GM19099 (cell line): ENCODE results near the gene FAM78A.

Experiments
- POLR2A ChIP-seq: IDR thresholded peaks from 3 replicates; pipeline ENCODE4 v1.6.1; 2011; ENCODE audit warnings: low read depth; ENCODE audit not compliant: insufficient read length; ENCODE audit errors: extremely low read depth

The FAM78A gene

DNA sequence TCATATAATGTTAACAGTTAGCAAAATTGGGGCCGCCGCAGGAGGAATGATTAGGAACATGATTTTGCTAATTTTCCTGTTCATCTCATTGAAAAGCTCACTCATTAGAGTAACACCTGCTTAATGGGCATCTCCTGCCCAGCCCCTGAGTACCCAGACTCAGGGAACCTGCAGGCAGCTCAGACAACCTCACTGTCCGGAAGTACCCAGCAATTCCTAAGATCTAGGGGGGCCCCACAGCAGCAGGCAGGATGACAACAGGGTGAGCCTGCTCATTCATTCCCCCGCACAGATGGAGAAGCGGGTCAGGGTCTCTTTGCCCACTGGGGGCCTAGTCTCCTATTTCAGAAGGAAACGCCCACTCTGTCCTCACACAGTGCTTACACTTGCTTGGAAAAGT, 12.6 kb downstream of the FAM78A start:
- TF ChIP-seq POLR2A, result no peak

DNA sequence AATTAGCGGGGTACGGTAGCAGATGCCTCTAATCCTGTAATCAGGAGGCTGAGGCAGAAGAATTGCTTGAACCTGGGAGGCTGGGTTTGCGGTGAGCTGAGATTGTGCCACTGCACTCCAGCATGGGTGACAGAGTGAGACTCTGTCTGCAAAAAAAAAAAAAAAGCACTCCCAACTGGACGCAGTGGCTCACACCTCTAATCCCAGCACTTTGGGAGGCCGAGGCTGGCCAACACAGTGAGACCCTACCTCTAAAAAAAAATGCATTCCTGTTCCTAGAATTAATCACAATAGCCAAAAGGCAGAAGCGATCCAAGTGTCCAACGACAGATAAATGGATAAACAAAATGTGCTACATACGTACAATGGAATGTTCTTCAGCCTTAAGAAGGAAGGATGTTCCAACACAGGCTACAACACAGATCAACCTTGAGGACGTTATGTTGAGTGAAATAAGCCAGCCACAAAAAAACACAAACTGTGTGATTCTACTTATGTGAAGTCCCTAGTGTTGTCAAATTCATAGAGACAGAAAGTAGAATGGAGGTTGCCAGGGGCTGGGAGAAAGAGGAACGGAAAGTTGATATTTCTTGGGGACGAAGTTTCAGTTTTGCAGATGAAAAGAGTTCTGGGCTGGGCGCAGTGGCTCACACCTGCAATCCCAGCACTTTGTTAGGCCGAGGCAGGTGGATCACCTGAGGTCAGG, 13.8 kb downstream of the FAM78A start:
- TF ChIP-seq POLR2A, result no peak

DNA sequence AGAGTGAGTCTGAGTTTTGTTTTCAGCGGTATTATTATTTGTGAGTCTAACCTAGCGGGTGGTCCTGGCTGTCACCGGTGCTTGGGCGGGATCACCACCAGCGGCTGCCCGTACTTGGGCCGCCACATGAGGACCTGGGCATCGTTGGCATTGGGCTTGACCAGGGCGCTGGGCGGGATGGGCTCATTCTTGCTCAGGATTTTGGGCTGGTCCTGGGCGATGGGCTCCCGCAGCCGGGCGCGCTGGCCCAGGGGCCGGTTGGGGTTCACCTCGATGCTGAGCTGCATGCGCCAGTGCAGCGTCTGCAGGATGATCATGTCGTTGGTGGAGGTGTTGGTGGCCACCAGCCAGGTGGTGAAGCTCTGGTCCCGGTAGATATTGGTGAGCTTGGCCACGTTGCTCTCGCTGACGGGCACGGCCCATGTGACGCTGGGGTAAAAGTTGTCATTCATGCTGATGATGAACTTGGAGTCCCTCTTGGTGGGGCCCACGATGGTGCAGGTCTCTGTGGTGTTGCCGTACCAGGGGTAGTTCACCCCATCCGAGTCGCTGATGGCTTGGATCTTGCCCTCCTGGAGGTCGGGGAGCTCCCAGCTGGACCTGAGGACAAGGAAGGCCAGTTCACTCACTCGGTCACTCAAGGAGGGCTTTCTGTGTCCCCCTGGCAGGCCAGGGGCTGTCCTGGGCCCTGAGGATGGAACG, 15.4 kb downstream of the FAM78A start:
- TF ChIP-seq POLR2A, result no peak

DNA sequence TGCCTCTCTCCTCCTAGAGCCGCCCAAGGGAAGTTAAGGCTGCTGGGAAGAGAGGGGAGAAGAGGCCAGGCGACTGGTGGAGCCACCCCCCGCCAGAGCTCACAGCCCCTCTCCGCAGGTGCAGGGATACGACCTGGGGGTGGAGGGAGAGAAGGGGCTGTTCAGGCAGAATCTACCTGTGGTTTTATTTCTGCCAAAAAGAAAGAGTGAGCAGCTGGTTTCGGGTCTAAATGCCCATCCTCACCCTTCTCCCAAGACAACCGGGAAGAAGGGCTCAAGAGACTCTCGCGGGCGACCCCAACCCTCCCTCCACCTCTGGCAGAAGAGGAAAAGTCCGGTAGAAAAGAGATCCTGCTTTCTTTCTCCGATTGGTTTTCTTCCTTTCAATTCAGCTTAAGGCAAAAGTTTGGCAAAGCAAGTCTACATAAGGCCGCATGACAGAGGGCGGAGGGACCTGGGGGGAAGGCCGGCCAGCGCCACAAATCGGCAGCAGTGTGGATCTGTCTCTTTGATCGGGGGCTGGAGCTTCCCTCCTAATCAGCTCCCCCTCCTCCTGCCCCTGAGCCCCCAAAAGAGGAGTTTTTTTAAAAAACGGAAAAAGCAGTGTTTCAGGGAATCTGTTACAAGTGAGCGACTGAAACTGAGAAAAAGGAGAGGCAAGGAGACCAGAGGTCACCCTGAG, 16.3 kb downstream of the FAM78A start:
- no peak for TF ChIP-seq POLR2A

DNA sequence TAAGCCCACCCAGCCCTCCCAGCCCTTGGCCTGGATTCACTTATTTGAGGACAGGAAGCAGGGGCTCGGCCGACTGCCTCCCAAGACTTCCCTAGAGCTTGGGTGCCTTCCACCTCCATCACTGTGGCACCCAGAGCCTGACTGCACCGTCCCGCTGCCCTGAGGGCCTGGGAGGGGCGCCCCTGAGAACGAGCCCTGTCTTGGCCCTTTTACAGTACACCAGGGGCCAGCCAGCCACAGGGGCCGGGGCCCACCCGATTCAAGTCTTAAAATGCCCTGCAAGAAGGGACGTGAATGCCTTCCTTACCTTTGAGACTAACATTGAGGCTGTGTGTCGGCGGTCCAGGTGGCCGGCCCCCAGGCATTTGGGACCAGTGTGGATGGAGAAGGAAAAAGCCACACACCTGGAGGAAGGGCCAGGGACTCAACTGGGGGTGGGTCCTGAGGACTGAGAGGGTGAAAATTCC, 16.8 kb downstream of the FAM78A start:
- no peak for TF ChIP-seq POLR2A

DNA sequence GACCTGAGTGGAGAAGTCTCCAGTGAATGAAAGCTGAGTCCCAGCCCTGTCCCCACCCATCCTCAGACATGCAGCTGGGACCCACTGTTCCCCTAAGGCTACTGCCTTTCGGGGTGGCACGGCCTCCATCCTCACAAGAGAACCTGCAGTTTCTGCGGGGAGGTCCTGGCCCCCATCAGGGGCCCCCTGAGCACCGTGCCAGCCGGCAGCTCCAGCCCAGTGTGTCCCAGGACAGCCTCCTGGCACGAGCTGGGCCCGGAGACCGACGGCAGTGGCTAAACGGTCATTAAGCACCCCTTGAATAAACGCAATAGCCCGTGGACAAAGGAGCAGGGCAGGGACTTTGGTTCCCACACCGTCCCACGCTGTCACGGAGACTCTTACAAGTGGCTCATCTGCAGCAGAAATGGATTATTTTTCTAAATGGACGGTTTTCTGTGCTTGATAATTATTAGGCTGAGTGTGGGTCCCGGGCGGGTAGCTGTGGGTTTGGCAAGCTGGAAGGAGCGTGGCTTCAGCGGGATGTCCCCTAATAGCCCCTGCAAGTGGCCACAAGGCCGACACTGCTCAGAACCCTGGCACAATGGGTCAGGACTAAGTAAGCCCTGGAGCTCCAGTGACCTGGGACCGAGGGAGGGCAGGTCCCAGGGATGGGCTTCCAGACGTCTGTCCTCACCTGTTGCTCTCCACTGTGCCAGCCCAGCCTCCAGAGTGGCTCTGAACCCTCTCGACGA, 17.4 kb downstream of the FAM78A start:
- no peak for TF ChIP-seq POLR2A

DNA sequence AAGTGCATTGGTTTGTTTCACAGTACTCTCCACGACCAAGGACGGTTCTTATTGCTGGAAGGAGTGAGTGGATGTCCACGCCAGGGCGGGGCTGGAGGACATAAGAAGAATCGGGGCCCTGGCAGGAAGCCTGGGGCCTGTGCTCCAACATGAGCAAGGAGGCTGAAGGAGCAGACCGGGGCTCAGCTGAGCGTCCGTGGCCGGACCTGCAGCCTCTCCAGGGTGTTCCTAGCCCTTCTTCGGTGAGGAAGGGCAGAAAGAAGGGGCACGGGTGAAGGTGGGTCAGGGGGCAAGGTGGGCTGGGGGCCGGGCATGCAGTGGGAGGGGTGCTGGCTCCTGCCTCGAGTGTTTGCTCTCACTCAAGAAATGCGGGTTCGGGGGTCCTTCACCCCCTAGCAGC, 18.1 kb downstream of the FAM78A start:
- no peak for TF ChIP-seq POLR2A

DNA sequence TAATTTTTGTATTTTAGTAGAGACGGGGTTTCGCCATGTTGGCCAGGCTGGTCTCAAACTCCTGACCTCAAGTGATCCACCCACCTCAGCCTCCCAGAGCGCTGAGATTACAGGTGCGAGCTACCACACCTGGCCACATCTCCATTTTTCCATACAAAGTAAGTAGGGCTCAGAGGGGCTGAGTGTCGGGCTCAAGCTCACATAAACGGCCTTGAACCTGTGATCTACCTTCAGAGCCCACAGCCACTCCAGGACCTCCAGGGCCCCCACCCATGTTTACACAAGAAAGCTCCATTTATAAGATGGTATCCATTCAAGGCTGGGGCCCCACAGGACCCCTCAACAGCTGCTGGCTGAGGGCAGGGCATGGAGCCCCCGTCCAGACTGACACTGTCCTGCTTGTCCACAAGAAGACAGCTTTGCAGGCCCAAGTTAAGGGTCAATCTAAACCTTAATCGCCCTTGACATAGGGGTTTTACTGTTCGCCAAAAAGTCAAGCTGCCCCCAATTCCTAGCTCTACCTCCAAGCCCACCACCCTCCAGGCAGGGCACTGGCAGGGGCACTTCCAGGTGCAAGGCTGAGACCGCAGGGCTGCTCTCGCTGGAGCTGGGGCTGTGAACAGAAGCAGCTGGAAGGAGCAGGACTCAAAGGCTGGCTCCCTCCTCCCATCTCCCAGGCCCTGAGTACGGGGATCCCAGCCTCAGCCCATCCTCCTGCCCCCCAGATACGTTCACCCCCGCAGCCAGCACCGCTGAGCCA, 18.9 kb downstream of the FAM78A start:
- TF ChIP-seq POLR2A, result no peak

DNA sequence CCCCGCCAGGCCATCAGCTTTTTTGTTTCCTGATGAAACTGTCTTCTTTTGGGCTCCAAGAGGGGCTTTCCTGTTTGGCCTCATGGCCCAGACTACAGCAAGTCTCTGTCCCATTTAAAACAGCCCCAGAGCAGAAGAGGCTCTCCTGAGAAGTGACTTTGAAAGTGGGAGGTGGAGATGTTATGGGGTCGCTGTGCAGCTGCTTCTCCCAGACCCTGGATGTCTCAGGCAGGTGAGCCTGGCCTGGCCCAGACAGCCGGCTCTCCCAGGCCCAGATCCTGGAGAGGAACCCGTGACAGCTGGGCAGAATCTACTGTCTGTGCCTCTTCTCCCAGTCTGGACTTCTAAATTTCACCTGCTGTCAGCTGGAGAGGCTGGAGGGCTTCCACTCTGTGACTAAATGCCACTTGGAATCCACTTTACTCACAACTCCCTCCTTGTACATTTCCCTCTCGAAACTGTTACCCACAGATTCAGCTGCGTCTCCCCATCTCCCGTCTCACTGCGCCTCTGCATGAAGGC, 20.6 kb downstream of the FAM78A start:
- no peak for TF ChIP-seq POLR2A

DNA sequence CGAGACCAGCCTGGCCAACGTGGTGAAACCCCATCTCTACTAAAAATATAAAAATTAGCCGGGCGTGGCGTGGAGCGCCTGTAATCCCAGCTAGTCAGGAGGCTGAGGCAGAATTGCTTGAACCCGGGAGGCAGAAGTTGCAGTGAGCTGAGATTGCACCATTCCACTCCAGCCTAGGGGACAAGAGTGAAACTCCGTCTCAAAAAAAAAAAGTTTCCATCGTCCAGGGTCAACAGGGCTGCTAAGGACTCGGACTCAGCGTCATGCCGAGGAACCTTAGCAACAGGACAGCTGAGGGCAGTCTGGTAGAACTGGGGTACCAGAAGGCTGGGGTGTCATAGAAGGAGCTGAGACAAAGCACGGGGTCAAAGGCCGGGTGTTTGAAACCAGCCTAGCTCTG, 21.7 kb downstream of the FAM78A start:
- no peak for TF ChIP-seq POLR2A

DNA sequence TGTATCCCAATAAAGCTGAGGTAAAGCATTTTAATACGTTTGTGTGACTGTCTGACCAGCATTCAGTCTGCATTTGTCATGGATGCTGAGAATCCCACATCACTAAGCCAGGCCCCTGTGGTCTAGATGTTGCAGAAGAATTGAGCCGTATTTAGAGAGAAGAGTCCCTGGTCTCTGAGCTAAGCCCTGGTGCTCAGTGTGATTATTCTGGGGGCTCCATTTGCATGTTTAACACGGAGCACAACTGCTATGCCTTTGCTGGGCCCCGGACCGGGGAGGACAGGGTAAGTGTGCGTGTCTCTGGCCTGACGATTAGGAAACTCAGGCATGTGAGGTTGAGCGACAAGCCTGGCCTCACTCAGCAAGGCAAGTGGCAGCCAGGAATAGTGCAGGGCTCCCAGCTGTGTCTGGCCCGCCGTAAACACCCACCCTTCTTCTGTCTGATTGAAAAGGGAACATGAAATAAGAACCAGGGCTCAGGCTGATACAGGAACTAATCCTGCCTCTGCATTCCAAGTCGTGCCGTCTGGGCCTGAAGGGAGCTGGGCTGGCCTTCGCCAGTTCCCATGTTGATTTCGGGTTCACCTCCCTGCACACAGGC, 22.3 kb downstream of the FAM78A start:
- TF ChIP-seq POLR2A, result no peak

DNA sequence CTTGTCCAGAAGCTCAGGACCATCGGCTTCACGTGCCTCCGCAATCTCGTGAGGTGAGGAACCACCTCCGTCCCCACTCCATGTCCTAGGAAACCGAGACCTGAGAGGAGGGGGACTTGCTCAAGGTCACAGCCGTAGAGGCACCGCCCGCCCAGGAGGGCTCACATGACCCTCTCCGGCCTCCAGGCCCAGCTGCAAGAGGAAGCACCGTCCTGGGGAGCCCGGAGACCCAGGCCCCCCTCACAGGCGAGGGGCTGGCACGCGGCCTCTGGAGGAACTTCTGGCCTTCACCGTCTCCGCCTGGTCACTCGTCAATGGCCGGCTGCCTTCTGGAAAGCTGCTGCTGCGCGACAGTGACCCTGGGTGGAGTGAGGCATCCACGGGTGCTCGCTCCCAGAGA, 24.2 kb downstream of the FAM78A start:
- no peak for TF ChIP-seq POLR2A

DNA sequence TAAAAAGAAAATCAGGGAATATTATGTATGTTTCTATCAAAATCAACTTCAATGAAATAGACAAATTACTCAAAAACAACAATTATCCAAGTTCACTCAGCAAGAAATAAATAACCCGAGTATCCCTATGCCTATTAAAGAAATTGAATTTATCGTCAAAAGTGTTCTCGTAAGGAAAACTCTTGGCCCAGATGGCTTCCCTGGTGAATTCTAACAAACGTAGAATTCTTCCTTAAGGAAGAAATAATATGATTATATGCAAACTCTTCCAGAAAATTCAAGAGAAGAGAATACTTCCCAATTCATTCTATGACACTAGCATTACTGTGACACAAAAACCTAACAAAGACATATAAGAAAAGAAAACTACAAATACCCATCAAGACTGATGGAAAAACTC, 29.7 kb downstream of the FAM78A start:
- TF ChIP-seq POLR2A, result no peak
